ENCODE data around the gene CBX2.
A peak's percentile ranks its signal among the peaks of the same experiment; 100 is the strongest.

Gene CBX2

GRCh38 chr17:79824893-79825579, 47.1 kb downstream of the CBX2 start:
- no peak for DNase-seq

- DNase-seq: no peak
Measured at GRCh38 chr17:79825580-79825921, 47.6 kb downstream of the CBX2 start.

GRCh38 chr17:79826204-79826680, 48.3 kb downstream of the CBX2 start:
- DNase-seq: no peak

- DNase-seq: no peak
Measured at GRCh38 chr17:79826841-79827578, 49.1 kb downstream of the CBX2 start.

- DNase-seq: no peak
Measured at GRCh38 chr17:79829004-79829403, 51.1 kb downstream of the CBX2 start.

- no peak for DNase-seq
Measured at GRCh38 chr17:79829457-79829856, 51.5 kb downstream of the CBX2 start.

- no peak for DNase-seq
Measured at GRCh38 chr17:79830303-79830702, 52.4 kb downstream of the CBX2 start.

GRCh38 chr17:79830763-79831264, 52.9 kb downstream of the CBX2 start:
- DNase-seq: no peak

GRCh38 chr17:79831265-79832217, 53.6 kb downstream of the CBX2 start:
- peak in 54 of 56 donors; percentile 18 to 88 (median 75) for DNase-seq

- DNase-seq: peak in 2 of 56 donors; percentile 42 to 47
Measured at GRCh38 chr17:79832218-79833109, 54.5 kb downstream of the CBX2 start.

GRCh38 chr17:79833110-79833450, 55.1 kb downstream of the CBX2 start:
- DNase-seq: no peak

- DNase-seq: no peak
Measured at GRCh38 chr17:79833744-79834564, 56.0 kb downstream of the CBX2 start.

GRCh38 chr17:79834565-79835469, 56.9 kb downstream of the CBX2 start:
- peak in 1 of 56 donors; percentile 30 for DNase-seq

GRCh38 chr17:79835470-79835899, 57.5 kb downstream of the CBX2 start:
- no peak for DNase-seq

GRCh38 chr17:79835953-79836509, 58.1 kb downstream of the CBX2 start:
- DNase-seq: no peak

GRCh38 chr17:79836510-79836971, 58.6 kb downstream of the CBX2 start:
- no peak for DNase-seq

GRCh38 chr17:79836972-79837887, 59.3 kb downstream of the CBX2 start:
- peak in 14 of 56 donors; percentile 8 to 71 (median 28) for DNase-seq

All from nucleus accumbens (tissue), 56 donors.